Measurements from ENCODE around the gene PRDX1.
"Not testable (repeated sequence)": the region's sequence is repeated elsewhere in the genome, so short reads cannot be mapped to it uniquely, and the experiment has no call there.

Gene PRDX1

GRCh38 chr1:45535988-45536766 is 14.5 kb upstream of the PRDX1 start:
- DNase-seq: no peak

GRCh38 chr1:45531873-45532272 is 10.2 kb upstream of the PRDX1 start:
- DNase-seq: no peak

GRCh38 chr1:45530632-45531135 is 9.0 kb upstream of the PRDX1 start:
- no peak for DNase-seq

- DNase-seq: no peak
These were observed 4.5 kb upstream of the PRDX1 start for GRCh38 chr1:45526135-45526644.

DNA sequence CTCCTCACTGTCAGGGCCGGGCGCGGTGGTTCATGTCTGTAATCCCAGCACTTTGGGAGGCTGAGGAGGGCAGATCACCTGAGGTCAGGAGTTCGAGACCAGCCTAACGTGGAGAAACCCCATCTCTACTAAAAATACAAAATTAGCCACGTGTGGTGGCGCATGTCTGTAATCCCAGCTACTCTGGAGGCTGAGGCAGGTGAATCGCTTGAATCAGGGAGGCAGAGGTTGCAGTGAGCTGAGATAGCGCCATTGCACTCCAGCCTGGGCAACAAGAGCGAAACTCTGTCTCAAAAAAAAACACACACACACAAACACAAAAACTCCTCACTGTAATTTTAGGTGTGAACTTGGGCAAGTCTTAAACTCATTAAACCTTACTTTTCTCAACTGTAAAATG is 2.3 kb upstream of the PRDX1 start:
- not testable (repeated sequence) for DNase-seq

- not testable (repeated sequence) for DNase-seq
These were observed 1.8 kb upstream of the PRDX1 start for GRCh38 chr1:45523516-45523915.

GRCh38 chr1:45522324-45523104 is 830 bp upstream of the PRDX1 start:
- DNase-seq: no peak

DNA sequence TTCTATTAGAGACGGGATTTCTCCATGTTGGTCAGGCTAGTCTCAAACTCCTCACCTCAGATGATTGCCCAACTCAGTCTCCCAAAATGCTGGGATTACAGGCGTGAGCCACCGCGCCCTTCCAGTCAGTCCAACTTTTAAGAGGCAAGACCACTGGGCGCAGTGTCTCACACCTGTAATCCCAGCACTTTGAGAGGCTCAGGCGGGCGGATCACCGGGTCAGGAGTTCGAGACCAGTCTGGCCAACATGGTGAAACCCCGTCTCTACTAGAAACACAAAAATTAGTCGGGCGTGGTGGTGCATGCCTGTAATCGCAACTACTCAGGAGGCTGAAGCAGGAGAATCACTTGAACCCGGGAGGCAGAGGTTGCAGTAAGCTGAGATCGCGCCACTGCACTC is 1.9 kb downstream of the PRDX1 start:
- not testable (repeated sequence) for DNase-seq

DNA sequence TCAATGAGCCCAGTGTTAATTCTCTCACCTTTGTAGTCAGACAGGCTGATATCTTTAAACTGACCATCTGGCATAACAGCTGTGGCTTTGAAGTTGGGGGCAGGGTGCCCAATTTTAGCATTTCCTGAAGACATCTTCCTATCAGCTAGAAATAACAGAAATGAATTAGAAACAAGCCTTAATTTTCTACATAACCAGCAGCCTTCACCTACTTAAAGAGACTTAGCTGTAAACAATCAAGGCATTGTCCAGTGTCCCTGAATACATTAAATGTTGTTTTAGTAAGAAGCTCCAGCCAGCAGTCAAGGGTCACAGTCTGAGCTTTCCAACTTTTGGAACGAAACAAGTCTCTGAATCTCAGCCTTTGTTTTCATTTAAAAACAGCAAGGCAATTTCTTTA is 2.8 kb downstream of the PRDX1 start:
- no peak for DNase-seq

- DNase-seq: not testable (repeated sequence)
These were observed 3.3 kb downstream of the PRDX1 start for GRCh38 chr1:45518366-45518765.

DNA sequence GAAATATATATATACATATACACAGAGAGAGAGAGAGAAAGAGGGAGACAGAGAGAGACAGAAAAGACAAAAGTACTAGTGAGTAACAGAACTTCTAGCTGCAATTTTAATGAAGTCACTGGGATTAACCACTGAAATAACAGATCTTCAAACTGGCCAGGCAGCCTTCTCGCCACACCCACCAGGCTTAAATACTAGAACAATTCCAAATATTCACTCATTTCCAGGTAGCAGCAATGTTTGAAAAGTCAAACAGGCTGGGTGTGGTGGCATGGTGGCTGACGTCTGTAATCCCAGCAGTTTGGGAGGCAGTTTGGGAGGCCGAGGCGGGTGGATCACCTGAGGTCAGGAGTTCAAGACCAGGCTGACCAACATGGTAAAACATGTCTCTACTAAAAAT is 5.2 kb downstream of the PRDX1 start:
- DNase-seq: no peak

DNA sequence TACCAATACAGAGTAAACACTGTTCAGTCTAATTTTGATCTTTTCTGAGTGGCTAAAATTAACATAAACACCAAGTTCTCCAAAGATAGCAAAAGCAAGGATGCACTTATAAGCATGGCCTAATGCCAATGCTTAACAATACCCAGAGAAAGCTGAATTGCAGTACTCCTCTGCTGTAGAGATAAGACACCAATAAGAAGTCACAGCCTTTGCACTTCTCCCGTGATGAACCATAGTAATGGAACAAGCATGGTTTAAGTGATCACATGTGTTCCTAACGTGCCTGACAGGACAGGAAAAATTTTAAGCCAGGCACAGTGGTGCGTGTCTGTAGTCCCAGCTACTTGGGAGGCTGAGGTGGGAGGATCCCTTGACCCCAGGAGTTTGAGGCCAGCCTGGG is 5.6 kb downstream of the PRDX1 start:
- no peak for DNase-seq

DNA sequence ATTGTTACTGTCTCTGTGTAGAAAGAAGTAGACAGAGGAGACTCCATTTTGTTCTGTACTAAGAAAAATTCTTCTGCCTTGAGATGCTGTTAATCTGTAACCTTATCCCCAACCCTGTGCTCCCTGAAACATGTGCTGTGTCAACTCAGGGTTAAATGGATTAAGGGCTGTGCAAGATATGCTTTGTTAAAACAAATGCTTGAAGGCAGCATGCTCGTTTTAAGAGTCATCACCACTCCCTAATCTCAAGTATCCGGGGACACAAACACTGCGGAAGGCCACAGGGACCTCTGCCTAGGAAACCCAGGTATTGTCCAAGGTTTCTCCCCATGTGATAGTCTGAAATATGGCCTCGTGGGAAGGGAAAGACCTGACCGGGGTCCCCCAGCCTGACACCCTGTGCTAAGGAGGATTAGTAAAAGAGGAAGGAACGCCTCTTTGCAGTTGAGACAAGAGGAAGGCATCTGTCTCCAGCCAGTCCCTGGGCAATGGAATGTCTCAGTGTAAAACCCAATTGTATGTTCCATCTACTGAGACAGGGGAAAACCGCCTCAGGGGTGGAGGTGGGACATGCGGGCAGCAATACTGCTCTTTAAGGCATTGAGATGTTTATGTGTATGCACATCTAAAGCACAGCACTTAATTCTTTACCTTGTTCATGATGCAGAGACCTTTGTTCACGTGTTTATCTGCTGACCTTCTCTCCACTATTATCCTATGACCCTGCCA is 8.0 kb downstream of the PRDX1 start:
- DNase-seq: not testable (repeated sequence)

DNA sequence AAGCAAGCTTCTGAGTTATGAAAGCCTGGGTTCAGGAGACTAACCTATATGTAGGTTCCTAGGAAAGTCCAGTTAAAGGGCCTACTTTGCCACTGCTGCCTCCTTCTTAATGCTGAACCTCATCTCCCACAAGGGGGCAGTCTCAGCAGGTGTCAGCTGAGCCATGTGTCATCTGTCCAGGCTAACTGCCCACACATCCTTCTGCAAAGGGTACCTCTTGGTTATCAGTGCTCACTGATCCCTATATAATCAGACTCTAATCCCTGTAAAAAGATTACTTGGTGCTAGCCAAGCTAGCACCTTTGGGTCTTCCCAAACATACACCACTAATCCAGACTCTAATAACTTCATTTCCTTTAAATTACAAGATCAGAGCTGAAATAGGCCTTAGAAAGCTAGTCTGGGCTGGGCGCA is 9.0 kb downstream of the PRDX1 start:
- no peak for DNase-seq

DNA sequence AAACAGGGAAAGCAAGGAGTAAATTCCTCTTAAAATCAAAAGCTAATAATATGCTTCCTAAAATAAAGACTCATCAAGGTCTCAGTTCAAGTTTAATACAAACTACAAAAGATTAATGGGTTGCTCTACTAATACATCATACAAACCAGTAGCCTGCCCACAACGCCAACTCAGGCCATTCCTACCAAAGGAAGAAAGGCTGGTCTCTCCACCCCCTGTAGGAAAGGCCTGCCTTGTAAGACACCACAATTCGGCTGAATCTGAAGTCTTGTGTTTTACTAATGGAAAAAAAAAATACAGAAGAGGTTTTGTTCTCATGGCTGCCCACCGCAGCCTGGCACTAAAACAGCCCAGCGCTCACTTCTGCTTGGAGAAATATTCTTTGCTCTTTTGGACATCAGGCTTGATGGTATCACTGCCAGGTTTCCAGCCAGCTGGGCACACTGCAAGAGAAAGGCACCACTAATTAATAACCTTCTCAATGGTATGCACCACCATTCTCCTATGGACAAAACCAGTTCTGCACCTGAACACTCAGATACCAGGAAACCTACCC is 10.6 kb downstream of the PRDX1 start:
- no peak for DNase-seq

- no peak for DNase-seq
These were observed 11.4 kb downstream of the PRDX1 start for GRCh38 chr1:45510036-45510971.

DNA sequence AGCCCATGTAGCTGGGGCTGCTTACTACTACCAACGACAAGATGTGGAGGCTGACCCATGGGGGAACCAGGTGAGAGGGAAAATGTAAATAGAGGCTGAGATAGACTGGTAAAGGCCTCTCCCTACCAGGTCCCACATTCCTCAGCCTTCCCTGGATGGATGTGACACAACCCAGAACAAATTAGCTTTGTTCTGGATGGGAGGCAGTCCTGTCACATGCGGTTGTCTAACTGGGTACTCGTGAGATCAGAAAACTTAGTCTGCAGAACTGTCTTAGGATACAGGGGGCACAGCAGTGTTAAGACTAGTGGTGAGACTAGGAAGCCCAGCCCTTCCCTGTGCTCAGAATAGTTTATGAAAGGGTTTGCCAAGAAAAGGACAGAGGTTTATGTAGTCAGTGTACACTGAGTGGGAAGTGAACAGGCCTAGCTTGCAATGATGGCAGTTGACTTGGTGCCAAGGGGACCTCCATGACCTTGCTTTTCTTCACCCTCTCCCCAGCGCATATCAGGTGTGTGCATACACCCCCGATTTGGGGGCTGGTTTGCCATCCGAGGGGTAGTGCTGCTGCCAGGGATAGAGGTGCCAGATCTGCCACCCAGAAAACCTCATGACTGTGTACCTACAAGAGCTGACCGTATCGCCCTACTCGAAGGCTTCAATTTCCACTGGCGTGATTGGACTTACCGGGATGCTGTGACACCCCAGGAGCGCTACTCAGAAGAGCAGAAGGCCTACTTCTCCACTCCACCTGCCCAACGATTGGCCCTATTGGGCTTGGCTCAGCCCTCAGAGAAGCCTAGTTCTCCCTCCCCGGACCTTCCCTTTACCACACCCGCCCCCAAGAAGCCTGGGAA is 13.2 kb downstream of the PRDX1 start:
- DNase-seq: no peak

- DNase-seq: no peak
These were observed 13.8 kb downstream of the PRDX1 start for GRCh38 chr1:45507893-45508292.

GRCh38 chr1:45507195-45507594 is 14.5 kb downstream of the PRDX1 start:
- DNase-seq: no peak
